ENCODE data around the gene NLRP4.
"Not testable (repeated sequence)": the region's sequence is repeated elsewhere in the genome, so short reads cannot be mapped to it uniquely, and the experiment has no call there.

NLRP4 gene

GRCh38 chr19:55877211-55877610, 40.9 kb downstream of the NLRP4 start:
- no peak for DNase-seq (ENCODE audit: low read depth)

DNA sequence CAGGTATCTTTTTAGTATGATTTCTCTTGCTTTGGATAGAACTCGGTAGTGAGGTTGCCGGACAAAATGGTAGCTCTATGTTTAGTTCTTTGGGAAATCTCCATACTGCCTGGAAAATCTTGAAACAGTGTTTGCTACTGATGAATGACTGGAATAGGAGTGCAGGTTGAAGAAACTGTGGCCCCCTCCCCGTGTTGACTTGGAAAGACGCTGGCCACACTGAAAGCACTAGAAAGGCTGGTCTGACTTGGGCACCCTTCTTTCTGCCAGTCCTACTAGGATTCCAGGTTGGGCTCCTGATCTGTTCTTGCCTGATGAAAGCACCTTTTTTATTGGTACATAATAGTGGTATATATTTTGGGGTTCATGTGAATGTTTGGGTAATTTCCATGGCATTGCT, 46.3 kb downstream of the NLRP4 start:
- no peak for DNase-seq (ENCODE audit: low read depth)

DNA sequence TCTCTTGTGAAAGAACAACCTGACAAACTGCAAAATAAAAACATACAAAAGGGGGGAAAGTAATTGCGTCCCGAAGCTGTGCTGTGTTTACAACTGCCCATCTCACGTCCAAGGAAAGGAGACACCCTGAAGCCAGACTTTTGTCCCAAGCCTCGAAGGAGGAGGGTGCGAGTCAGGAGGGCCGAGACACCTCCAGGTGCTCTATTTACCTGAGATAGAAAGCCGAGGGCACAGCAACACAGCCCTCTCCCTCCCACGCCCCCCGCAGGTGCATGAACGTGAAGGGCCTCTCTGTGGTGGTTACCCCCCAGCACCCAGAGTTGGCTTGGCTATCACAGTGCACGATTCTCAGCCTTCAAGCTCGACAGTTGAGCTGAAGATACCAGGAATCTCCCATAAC, 62.6 kb downstream of the NLRP4 start:
- DNase-seq (ENCODE audit: low read depth) = no peak

DNA sequence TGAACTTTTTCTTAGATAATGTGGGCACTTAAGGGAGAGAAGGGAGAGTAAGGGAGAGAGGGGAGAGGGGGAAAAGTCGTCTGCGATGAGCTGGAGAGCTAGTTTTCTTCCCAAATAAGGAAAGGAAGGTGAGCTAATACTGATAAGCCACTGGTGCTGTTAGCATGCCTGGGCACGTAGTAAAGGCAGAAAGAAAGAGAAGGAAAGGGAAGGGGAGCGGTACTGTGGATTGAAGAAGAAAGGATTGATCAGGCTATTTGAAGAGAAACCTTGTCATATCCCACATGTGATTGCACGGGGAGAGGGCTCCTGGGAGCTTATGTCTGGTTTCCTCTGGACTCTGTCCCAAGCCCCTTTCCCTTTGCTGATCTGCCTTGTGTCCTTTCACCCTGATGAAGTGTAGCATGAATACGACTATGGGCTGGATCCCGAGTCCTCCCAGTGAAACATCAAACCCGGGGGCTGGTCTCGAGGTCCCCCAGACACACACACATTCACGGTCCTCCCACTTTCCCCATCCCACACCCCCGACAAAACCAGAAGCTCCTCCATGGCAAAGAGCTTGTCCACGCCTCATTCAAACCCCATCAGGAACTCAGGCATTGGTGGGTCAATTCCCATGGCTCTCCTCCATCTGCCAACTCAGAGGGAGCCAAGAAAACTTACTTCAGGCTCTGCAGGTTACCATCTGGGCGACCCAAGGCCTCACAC, 65.2 kb downstream of the NLRP4 start:
- no peak for DNase-seq (ENCODE audit: low read depth)

DNA sequence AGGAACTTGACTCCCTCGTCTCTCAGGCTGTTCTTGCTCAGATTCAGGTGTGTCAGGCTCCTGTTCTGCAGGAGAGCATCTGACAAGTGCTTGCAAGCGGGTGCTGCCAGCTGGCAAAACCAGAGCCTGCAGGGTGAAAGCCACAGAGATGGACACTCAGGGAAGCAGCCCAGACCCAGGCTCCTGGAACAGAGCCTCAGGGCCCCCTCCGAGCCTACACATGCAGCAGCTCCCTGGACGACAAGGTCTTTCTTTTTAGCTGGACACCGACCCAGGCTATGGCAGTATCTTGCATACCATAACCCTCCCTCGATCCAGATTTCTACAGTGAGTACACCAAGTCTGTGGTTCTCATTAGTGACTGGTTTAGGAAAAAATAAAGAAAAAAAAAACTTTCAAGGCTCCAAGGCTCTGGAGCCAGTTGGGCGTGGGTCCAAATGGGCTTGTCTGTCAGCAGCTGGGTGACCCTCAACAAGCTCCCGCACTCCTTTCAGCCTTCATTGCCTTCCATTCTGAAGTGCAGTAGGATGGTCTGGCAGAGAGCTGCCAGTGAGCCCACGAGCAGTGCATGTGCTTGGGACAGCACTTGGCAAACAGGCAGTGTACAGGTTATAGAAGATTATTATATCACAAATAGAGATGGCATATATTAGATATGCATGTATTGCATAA, 65.9 kb downstream of the NLRP4 start:
- no peak for DNase-seq (ENCODE audit: low read depth)

- DNase-seq (ENCODE audit: low read depth) = no peak
These were observed 70.9 kb downstream of the NLRP4 start for GRCh38 chr19:55907286-55907685.

GRCh38 chr19:55907746-55908145, 71.4 kb downstream of the NLRP4 start:
- DNase-seq (ENCODE audit: low read depth) = no peak

GRCh38 chr19:55909801-55910200, 73.5 kb downstream of the NLRP4 start:
- DNase-seq (ENCODE audit: low read depth) = no peak

DNA sequence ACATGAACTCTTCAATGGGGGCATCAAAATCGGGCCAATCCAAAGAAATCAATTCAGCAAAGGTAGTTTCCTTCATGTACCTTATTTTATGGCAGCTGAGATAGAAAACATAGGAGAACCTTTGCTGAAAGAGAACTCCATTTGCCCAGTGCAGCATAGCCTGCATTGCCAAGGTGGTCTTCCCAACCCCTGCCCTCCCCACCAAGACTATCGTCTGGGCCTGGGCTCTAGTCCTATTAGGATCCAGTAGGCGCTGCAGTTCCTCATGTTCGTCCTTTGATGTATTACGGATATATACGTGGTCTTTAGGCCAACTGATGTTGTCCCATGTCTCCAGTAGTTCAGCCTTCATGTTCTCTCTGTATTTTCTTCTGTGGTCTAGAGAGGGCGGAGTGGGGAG, 76.6 kb downstream of the NLRP4 start:
- DNase-seq (ENCODE audit: low read depth) = no peak

GRCh38 chr19:55913643-55914268, 77.4 kb downstream of the NLRP4 start:
- DNase-seq (ENCODE audit: low read depth) = no peak

GRCh38 chr19:55923556-55923955, 87.2 kb downstream of the NLRP4 start:
- no peak for DNase-seq (ENCODE audit: low read depth)

- DNase-seq (ENCODE audit: low read depth) = no peak
These were observed 91.7 kb downstream of the NLRP4 start for GRCh38 chr19:55927991-55928390.

GRCh38 chr19:55929258-55929657, 92.9 kb downstream of the NLRP4 start:
- not testable (repeated sequence) for DNase-seq (ENCODE audit: low read depth)

GRCh38 chr19:55930996-55931515, 94.7 kb downstream of the NLRP4 start:
- DNase-seq (ENCODE audit: low read depth) = no peak

Measured in stimulated activated CD8-positive, alpha-beta memory T cell treated with anti-CD3 and anti-CD28 coated beads, Interleukin-12 subunit alpha, Interleukin-12 subunit beta, amount 100 ng/mL, for 1 hour (primary cell).